DOHH2 (cell line): Measurements from ENCODE around the gene TLR10.
"Not testable (repeated sequence)": the region's sequence is repeated elsewhere in the genome, so short reads cannot be mapped to it uniquely, and the experiment has no call there.

Source experiments
- H3F3A ChIP-seq: fragments of 200-600 bp; sonication (generic), shearing (Covaris generic); 2 replicates; pipeline ENCODE4 v1.6.0; 2016; ENCODE audit warnings: antibody characterized with exemption, mild to moderate bottlenecking; ENCODE audit not compliant: control insufficient read depth, insufficient read depth
- H3K27ac ChIP-seq: fragments of 200-600 bp; sonication (generic); 2 replicates; pipeline ENCODE4 v1.5.1; 2014; ENCODE audit warnings: low read depth, mild to moderate bottlenecking, low read length, moderate library complexity
- H3K27me3 ChIP-seq: fragments of 200-600 bp; sonication (generic); 2 replicates; pipeline ENCODE4 v1.6.1; 2014; ENCODE audit warnings: mild to moderate bottlenecking, low read length, mixed read lengths; ENCODE audit not compliant: control insufficient read depth
- H3K36me3 ChIP-seq: fragments of 200-600 bp; sonication (generic); 2 replicates; pipeline ENCODE4 v1.6.1; 2014; ENCODE audit warnings: mild to moderate bottlenecking, low read length, moderate library complexity, mixed read lengths; ENCODE audit not compliant: control insufficient read depth
- H3K4me1 ChIP-seq: fragments of 200-600 bp; sonication (generic); 2 replicates; pipeline ENCODE4 v1.6.1; 2014; ENCODE audit warnings: mild to moderate bottlenecking, low read length, mixed read lengths; ENCODE audit not compliant: control insufficient read depth
- H3K4me2 ChIP-seq: fragments of 200-600 bp; sonication (generic); 2 replicates; pipeline ENCODE4 v1.6.0; 2014; ENCODE audit warnings: mild to moderate bottlenecking, low read length, moderate library complexity
- H3K4me3 ChIP-seq: fragments of 200-600 bp; sonication (generic); 2 replicates; pipeline ENCODE4 v1.5.1; 2014; ENCODE audit warnings: mild to moderate bottlenecking, low read length, mixed read lengths
- H3K79me2 ChIP-seq: fragments of 200-600 bp; sonication (generic); 2 replicates; pipeline ENCODE4 v1.6.1; 2014; ENCODE audit warnings: mild to moderate bottlenecking, low read length, mixed read lengths; ENCODE audit not compliant: control insufficient read depth
- H3K9me2 ChIP-seq: fragments of 200-600 bp; sonication (generic); replicated peaks from 2 replicates; pipeline ENCODE4 v1.6.1; 2014; ENCODE audit warnings: mild to moderate bottlenecking, low read length, mixed read lengths; ENCODE audit not compliant: control insufficient read depth
- H3K9me3 ChIP-seq: fragments of 200-600 bp; sonication (generic); 2 replicates; pipeline ENCODE4 v1.6.1; 2014; ENCODE audit warnings: antibody characterized with exemption, low read length, mixed read lengths; ENCODE audit not compliant: control insufficient read depth, insufficient read depth
- H4K20me1 ChIP-seq: fragments of 200-600 bp; sonication (generic); 2 replicates; pipeline ENCODE4 v1.6.0; 2014; ENCODE audit warnings: low read depth, mild to moderate bottlenecking, antibody characterized with exemption, low read length, moderate library complexity; ENCODE audit not compliant: control insufficient read depth, insufficient read depth
- EZH2phosphoT487 ChIP-seq: fragments of 200-600 bp; sonication (generic); IDR thresholded peaks from 2 replicates; pipeline ENCODE4 v1.6.1; 2017; ENCODE audit warnings: borderline replicate concordance, mild to moderate bottlenecking, antibody characterized with exemption, low read length, moderate library complexity, mixed read lengths
- TF ChIP-seq, protein P1 (sequence below): fragments of 200-600 bp; sonication (generic); IDR thresholded peaks from one replicate; pipeline ENCODE4 v1.5.1; 2014; ENCODE audit warnings: antibody characterized with exemption, mild to moderate bottlenecking, low read depth, low read length; ENCODE audit not compliant: poor library complexity, severe bottlenecking

The TLR10 gene

DNA sequence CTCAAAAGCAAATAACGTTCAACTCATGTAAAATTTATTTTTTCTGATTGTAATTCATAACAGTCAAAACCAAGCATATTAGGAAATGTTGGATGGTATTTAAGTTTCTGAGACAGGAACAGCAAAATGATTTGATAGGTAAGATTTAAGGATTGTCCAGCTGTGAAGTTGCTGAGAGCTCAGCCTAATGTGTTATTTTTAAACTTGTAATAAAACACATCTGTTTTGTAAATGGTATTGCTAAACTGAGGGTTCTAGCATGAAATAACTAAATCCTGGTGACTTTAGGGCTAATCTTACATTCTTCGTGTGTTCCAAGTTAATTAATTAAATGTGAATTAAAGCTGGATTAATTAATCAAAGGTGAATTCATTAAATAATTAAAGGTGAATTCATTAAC lies 13.3 kb downstream of the TLR10 start:
- peaks cover 29% of the 10 kb centered on the region for H3F3A ChIP-seq
- peak overlapping the region; percentile 29 for H3K4me3 ChIP-seq
- H3K4me1 ChIP-seq = peaks cover 38% of the 10 kb centered on the region
- H3K9me2 ChIP-seq = no peaks in the 10 kb centered on the region
- H3K79me2 ChIP-seq = peaks cover 16% of the 10 kb centered on the region
- peaks cover 5% of the 10 kb centered on the region; the same call in 1 of the 2 replicates for H3K9me3 ChIP-seq
- peaks cover 41% of the 10 kb centered on the region for H3K36me3 ChIP-seq
- no peak for TF ChIP-seq EZH2phosphoT487
- TF ChIP-seq, protein P1, sequence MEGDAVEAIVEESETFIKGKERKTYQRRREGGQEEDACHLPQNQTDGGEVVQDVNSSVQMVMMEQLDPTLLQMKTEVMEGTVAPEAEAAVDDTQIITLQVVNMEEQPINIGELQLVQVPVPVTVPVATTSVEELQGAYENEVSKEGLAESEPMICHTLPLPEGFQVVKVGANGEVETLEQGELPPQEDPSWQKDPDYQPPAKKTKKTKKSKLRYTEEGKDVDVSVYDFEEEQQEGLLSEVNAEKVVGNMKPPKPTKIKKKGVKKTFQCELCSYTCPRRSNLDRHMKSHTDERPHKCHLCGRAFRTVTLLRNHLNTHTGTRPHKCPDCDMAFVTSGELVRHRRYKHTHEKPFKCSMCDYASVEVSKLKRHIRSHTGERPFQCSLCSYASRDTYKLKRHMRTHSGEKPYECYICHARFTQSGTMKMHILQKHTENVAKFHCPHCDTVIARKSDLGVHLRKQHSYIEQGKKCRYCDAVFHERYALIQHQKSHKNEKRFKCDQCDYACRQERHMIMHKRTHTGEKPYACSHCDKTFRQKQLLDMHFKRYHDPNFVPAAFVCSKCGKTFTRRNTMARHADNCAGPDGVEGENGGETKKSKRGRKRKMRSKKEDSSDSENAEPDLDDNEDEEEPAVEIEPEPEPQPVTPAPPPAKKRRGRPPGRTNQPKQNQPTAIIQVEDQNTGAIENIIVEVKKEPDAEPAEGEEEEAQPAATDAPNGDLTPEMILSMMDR = no peak
- no peaks in the 10 kb centered on the region for H4K20me1 ChIP-seq
- peak overlapping the region; percentile 32 for H3K4me2 ChIP-seq
- no peaks in the 10 kb centered on the region for H3K27me3 ChIP-seq
- H3K27ac ChIP-seq = peak overlapping the region; percentile 52

DNA sequence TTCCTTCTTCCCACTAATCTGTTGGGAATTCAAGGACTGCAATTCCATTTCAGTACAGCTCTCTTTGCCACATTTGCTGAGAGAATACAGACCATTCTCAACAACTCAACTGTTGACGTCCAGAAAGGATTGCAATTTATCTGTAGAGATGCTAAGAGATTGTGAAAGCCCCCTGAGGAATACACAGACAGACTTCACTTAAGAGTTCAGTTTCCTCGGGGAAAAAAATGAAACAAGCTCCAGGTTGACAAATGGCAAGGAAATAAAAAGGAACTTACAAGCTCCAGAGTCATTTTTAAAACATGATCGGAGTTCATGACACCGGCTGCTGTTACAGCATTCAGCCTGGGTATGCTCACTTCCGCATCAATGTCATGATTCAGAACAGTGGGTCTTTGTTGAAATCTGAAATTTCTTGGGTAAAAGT lies 13.8 kb downstream of the TLR10 start:
- H3K9me3 ChIP-seq = peaks cover 5% of the 10 kb centered on the region; the same call in 1 of the 2 replicates
- H3K4me3 ChIP-seq = peak overlapping the region; percentile 29
- H4K20me1 ChIP-seq = no peaks in the 10 kb centered on the region
- peaks cover 36% of the 10 kb centered on the region for H3K36me3 ChIP-seq
- TF ChIP-seq EZH2phosphoT487 = no peak
- TF ChIP-seq, protein P1 = no peak
- H3F3A ChIP-seq = peaks cover 30% of the 10 kb centered on the region
- no peaks in the 10 kb centered on the region for H3K27me3 ChIP-seq
- peaks cover 42% of the 10 kb centered on the region for H3K4me1 ChIP-seq
- peaks cover 12% of the 10 kb centered on the region for H3K79me2 ChIP-seq
- H3K27ac ChIP-seq = peak overlapping the region; percentile 52
- no peaks in the 10 kb centered on the region for H3K9me2 ChIP-seq
- peak overlapping the region; percentile 32 for H3K4me2 ChIP-seq

DNA sequence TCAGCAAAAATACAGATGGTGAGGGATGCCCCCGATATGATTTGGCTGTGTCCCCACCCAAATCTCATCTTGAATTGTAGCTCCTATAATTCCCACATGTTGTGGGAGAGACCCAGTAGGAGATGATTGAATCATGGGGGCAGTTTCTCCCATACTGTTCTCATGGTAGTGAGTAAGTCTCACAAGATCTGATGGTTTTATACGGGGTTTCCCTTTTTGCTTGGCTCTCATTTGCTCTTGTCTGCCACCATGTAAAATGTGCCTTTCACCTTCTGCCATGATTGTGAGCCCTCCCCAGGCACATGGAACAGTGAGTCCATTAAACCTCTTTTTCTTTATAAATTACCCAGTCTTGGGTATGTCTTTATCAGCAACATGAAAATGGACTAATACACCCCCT lies 15.8 kb downstream of the TLR10 start:
- not testable (repeated sequence) for H3K27me3 ChIP-seq, H3K4me2 ChIP-seq, H4K20me1 ChIP-seq, H3K4me3 ChIP-seq, H3K27ac ChIP-seq, H3K9me2 ChIP-seq, H3K9me3 ChIP-seq, H3K79me2 ChIP-seq
- Histone ChIP-seq H3K36me3 (peaks cover 26% of the 10 kb centered on the region), H3F3A (peaks cover 40% of the 10 kb centered on the region), H3K4me1 (peaks cover 63% of the 10 kb centered on the region)

DNA sequence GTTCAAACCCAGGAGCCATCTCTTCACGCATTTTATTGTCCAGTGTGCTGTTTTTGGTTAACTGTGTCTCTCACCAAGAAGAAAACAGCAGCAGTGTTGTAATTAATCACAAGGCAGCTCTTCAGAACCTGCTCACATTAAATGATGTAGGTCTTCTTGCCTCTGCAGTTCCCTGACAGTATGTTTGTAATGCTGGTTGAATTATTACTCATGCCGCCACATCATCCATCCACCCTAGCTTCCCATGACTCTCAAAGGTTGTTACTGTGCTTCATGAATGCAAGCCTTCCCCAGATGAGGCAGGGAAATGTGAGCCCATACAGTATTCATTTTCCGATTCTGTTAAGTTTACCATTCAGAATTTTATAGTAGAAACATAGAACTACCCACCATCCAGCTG lies 17.4 kb downstream of the TLR10 start:
- H3K36me3 ChIP-seq = peaks cover 18% of the 10 kb centered on the region

More for the DNA sequence above, 17.4 kb downstream of the TLR10 start:
- Histone ChIP-seq H3F3A (peaks cover 40% of the 10 kb centered on the region), H3K27ac (peak overlapping the region; percentile 24; the same call in 1 of the 2 replicates), H3K9me3 (peaks cover 5% of the 10 kb centered on the region; the same call in 1 of the 2 replicates), H3K4me2 (no peak overlapping the region), H4K20me1 (no peaks in the 10 kb centered on the region), H3K27me3 (no peaks in the 10 kb centered on the region), H3K4me3 (no peak overlapping the region), H3K79me2 (peaks cover 8% of the 10 kb centered on the region), H3K9me2 (no peaks in the 10 kb centered on the region), H3K4me1 (peaks cover 70% of the 10 kb centered on the region)
- TF ChIP-seq, protein P1 = no peak
- no peak for TF ChIP-seq EZH2phosphoT487
